ENCODE results near the gene CAPS.

CAPS gene

DNA sequence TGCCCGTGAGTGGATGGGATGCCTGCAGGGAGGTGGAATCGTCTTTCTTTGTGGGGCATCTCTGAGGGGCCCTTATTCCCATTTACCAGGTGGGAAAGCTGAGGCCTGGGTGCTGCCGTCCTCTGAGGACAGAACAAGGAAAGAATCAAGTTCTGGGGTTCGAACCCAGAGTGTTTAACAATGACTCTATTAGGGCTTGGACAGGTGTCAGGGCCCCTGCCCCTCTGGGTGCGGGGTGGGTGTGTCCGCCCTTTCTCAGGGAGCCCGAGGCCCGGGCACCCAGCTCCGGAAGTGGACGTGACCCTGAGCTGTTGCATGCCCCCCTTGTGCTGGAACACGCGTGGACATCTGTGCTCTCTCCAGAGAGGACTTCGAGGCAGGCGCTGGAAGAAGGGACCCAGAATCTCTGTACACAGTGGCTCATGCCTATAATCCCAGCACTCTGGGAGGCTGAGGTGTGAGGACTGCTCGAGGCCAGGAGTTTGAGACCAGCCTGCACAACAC is 21.2 kb upstream of the CAPS start:
- DNase-seq, result no peak

DNA sequence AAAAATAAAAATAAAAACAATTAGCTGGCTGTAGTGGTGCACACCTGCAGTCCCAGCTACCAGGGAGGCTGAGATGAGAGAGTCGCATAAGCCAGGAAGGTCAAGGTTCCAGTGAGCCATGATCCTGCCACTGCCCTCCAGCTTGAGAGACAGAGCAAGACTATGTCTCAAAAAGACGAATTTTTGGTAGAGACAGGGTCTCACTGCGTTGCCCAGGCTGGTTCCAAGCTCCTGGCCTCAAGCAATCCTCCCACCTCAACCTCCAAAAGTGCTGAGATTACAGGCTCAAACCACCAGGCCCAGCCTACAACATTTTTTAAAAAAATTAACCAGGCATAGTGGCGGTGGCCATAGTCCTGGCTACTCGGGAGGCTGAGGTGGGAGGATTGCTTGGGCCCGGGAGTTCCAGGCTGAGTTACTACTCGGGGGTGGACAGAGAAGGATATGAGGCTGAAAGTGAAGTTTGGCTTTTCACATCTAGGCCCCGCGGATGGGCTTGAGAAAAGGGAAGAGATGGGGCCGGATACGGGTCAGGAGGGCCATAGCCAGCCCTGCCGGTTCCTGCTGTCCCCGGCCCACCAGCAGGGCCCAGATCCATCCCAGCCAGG is 20.7 kb upstream of the CAPS start:
- DNase-seq, result no peak

GRCh38 chr19:5893907-5894703 is 19.9 kb upstream of the CAPS start:
- no peak for DNase-seq

DNA sequence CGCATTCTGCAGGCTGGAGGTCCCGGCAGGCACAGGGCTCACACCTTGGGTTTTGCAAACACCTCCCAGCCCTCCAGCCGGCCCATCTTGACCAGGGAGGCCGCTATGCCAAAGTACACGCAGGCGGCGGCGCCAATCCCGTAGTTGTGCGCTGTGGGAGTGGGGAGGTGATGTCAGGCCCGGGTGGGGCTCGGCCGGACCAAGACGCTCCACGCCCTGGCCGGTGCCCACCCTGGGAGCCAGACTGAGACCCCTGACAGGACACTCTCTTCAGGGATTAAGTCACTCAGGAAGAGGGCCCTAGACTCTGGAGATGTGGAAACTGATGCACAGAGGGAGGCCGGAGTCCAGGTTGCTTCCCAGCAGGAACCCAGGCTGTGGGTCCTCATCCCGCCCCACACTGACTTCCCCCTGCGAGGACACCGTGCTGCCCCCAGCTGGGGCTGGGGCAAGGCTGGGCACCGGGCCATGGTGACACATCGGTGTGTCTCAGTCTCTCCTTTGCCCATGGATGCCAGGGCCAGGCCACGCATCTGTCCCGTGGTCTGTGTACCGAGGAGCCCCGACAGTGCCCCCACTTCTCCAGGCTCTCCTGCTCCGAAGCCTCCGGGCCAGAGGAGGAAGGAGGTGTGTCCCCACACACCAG is 19.2 kb upstream of the CAPS start:
- DNase-seq, result no peak

DNA sequence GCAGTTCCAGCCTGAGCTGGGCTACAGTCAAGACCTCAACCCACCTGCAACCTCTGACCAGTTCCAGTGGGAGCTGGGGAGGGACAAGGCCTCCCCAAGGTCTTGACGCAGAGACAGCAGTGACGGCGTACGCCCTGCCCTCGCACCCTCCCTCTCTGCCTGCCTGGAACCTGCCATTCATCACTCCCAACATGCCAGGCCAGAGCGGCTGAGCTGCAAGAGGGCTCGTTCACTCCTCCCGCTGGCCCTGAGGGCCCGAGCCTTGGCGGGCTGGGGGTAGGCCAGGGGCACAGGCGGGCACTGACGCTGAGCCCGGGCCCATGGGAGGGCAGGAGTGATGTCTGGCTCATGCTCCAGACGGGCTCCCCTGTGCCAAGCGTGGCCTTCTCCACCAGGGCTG is 18.6 kb upstream of the CAPS start:
- DNase-seq, result no peak

GRCh38 chr19:5895890-5896289 is 18.2 kb upstream of the CAPS start:
- DNase-seq, result no peak

GRCh38 chr19:5896365-5897076 is 17.5 kb upstream of the CAPS start:
- DNase-seq, result no peak

- DNase-seq, result no peak
Measured at GRCh38 chr19:5897189-5897969, 16.7 kb upstream of the CAPS start.

- DNase-seq, result no peak
Measured at GRCh38 chr19:5899728-5900526, 14.1 kb upstream of the CAPS start.

DNA sequence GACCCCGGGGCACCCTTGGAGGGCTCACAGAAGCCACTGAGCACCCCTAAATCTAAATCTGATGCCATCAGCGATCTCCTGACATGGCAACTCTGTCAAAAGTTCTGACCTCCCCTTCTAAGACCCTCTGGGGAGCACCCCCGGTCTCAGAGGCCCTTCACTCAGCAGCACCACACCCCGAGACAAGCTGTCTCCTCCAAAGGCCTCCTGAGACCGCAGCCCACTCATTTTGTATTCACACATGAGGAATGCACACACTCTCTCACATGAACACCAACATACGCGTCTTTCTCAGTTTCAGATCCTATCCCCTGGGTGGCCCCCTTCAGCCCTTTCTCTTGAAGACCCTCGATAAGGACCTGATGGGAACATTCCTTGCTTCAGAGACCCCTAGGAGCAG is 13.1 kb upstream of the CAPS start:
- DNase-seq, result no peak

GRCh38 chr19:5903056-5903623 is 10.9 kb upstream of the CAPS start:
- DNase-seq, result no peak

DNA sequence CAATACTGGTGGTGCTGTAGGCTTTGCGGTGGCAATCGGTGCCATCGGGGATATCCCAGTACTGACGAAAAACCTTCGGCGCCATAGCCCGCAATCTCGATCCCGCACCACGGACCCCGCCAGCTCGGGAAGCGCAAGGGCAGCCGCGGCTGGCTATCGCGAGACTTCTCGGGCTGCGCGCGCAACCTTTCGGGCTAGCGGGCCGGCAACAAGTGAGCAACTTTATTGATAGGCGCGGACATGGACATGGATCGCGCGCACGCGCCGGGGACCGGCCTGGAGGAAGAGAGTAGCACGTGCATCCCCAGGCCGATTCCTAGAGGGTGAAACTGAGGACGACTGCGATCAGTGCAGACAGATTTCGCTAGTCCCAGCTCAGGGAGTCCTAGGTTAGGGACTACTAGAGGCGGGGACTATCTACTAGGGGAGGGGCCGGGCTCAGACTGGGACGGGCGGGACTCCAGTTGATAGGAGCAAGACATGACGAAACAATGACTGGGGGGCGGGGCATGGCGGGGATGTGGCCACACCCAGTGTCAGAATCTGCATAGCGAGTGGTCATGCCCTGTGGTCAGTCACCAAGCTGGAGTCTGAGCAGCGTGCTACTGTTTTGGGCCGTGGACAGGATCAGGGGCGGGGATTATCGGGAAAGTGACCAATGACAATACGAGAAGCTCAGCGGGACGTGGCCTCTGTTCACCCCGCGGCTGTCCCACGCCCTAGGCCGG is 10.3 kb upstream of the CAPS start, which contains the start of gene NDUFA11:
Gene NDUFA11 (minus strand): TSS at position 167 of the 728 bp plus-strand sequence. CDS start 82 bp downstream, at position 85.
- DNase-seq, result peak; percentile 91

DNA sequence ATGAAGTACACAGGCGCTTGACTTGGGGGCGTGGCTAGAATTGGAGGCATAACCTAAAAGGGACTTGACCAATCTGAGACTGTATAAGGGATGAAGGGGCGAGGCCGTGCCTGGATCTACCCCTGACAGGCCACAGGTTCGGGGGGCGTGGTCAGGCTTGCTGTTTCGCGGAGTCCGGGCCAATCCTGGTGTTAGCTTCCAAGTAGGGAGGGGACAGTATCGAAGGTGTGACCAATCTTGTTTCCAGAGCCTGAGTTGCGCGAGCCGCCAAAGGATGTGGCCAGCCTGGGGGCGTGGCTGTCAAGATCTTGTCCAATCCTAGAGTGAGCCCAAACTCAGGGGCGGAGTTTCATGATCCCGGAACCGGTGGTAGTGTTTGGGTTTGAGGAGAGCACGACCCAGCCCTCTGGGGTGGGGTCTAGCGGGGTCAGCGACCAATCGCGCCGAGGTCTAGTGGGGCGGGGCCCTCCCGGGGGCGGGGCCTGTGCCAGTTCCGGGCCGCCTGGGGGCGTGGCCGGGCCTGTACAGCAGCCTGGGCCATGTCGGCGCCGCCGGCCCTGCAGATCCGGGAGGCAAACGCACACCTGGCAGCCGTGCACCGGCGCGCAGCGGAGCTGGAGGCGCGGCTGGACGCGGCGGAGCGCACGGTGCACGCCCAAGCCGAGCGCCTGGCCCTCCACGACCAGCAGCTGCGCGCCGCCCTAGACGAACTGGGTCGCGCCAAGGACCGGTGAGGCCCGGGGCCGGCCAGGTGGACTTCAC is 9.5 kb upstream of the CAPS start, which contains the start of gene VMAC:
Gene VMAC (plus strand): TSS at position 521 of the 762 bp plus-strand sequence. CDS start 19 bp downstream, at position 540.
- DNase-seq, result no peak

GRCh38 chr19:5905114-5905778 is 8.8 kb upstream of the CAPS start:
- no peak for DNase-seq

DNA sequence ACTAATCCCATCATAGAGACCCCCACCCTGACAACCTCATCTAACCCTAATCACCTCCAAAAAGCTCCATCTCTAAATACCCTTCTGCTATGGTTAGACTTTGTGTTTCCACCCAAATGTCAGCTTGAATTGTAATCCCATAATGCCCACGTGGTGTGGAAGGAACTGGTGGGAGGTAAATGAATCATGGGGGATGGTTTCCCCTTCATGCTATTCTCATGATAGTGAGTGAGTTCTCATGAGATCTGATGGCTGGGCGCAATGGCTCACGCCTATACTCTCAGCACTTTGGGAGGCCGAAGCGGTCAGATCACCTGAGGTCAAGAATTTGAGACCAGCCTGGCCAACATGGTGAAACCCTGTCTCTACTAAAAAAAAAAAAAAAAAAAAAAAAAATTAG is 6.8 kb upstream of the CAPS start:
- DNase-seq, result no peak

DNA sequence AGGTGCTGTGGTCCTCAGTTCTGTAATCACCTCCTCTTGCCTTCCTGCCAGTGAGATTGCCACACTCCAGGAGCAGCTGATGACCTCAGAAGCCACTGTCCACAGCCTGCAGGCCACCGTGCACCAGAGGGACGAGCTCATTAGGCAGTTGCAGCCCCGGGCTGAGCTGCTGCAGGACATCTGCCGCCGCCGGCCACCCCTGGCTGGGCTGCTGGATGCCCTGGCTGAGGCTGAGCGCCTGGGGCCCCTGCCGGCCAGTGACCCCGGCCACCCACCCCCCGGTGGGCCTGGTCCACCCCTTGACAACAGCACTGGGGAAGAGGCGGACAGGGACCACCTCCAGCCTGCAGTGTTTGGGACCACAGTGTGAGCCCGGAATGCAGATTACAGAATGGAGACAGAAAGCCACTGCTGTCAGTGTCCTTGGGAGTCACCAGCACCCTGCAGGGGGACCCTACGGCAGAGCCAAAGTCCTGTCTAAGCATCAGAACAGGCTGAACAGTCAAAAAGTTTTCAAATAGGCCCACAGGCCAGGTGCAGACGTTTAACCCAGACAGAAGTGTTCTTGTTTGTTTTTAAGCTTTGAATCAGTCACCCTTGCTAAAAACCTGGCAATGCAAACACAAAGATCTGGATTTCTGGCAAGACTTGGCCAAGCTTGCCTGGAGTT is 5.1 kb upstream of the CAPS start:
- no peak for DNase-seq

GRCh38 chr19:5910638-5910907 is 3.5 kb upstream of the CAPS start:
- DNase-seq, result no peak

- DNase-seq, result no peak
Measured at GRCh38 chr19:5911366-5911765, 2.7 kb upstream of the CAPS start.

GRCh38 chr19:5914358-5914774 is 312 bp downstream of the CAPS start:
- no peak for DNase-seq

Data from cortex of kidney (tissue), 1 donor.